ENCODE data around the gene UGT8. TPM values are rescaled to one million over a fixed set of nuclear protein-coding genes. Genes with fewer than 3 reads are reported as not detected.

Gene UGT8
- total RNA-seq, 1 donor from 2014 or later: 4.3 TPM

- Mint-ChIP-seq H3K27me3 (ENCODE audit: insufficient read depth, low read depth) (no peaks in the 10 kb centered on the region), H3K36me3 (no peaks in the 10 kb centered on the region), H3K4me1 (no peaks in the 10 kb centered on the region), H3K9me3 (no peaks in the 10 kb centered on the region), H3K27ac (no peak overlapping the region), H3K4me3 (no peak overlapping the region)
- Histone ChIP-seq H3K36me3 (no peaks in the 10 kb centered on the region), H3K79me2 (ENCODE audit: low read depth) (no peaks in the 10 kb centered on the region), H2AFZ (replicated peaks) (no peak overlapping the region), H3F3A (ENCODE audit: low read depth) (no peaks in the 10 kb centered on the region), H3K4me3 (no peak overlapping the region), H4K20me1 (ENCODE audit: low read depth) (no peaks in the 10 kb centered on the region), H3K9ac (no peak overlapping the region), H3K9me3 (ENCODE audit: low read depth) (no peaks in the 10 kb centered on the region), H3K4me1 (no peaks in the 10 kb centered on the region), H3K27ac (no peak overlapping the region), H3K27me3 (no peaks in the 10 kb centered on the region), H3K4me2 (no peak overlapping the region)
- no peak for DNase-seq (ENCODE audit: low spot score)
- TF ChIP-seq EZH2 (IDR thresholded peaks at IDR 0.05) (no peak), EZH2phosphoT487 (IDR thresholded peaks at IDR 0.05) (no peak), CTCF (IDR thresholded peaks at IDR 0.05) (no peak)
Observed at GRCh38 chr4:114690571-114690970, 92.0 kb downstream of the UGT8 start.

- no peak for DNase-seq (ENCODE audit: low spot score)
- no peak for TF ChIP-seq EZH2phosphoT487 (IDR thresholded peaks at IDR 0.05)
- no peak for TF ChIP-seq EZH2 (IDR thresholded peaks at IDR 0.05)
- no peak for TF ChIP-seq CTCF (IDR thresholded peaks at IDR 0.05)
- no peak overlapping the region for H3K27ac Mint-ChIP-seq
- no peaks in the 10 kb centered on the region for H3K36me3 Mint-ChIP-seq
- H3K27me3 Mint-ChIP-seq (ENCODE audit: insufficient read depth, low read depth): no peaks in the 10 kb centered on the region
- Histone ChIP-seq H3K4me1 (no peaks in the 10 kb centered on the region), H4K20me1 (ENCODE audit: low read depth) (no peaks in the 10 kb centered on the region), H3K27me3 (no peaks in the 10 kb centered on the region), H3K36me3 (no peaks in the 10 kb centered on the region), H3K27ac (no peak overlapping the region), H3K4me2 (no peak overlapping the region), H2AFZ (replicated peaks) (no peak overlapping the region), H3K4me3 (no peak overlapping the region), H3K9me3 (ENCODE audit: low read depth) (no peaks in the 10 kb centered on the region), H3F3A (ENCODE audit: low read depth) (no peaks in the 10 kb centered on the region), H3K79me2 (ENCODE audit: low read depth) (no peaks in the 10 kb centered on the region), H3K9ac (no peak overlapping the region)
- no peaks in the 10 kb centered on the region for H3K9me3 Mint-ChIP-seq
- no peaks in the 10 kb centered on the region for H3K4me1 Mint-ChIP-seq
- no peak overlapping the region for H3K4me3 Mint-ChIP-seq
Observed at GRCh38 chr4:114691865-114692264, 93.3 kb downstream of the UGT8 start.

GRCh38 chr4:114692958-114693357 lies 94.4 kb downstream of the UGT8 start:
- no peak for DNase-seq (ENCODE audit: low spot score)
- Histone ChIP-seq H3K4me1 (no peaks in the 10 kb centered on the region), H3K9me3 (ENCODE audit: low read depth) (no peaks in the 10 kb centered on the region), H2AFZ (replicated peaks) (peak overlapping the region; percentile 51), H3K27ac (no peak overlapping the region), H3K27me3 (no peaks in the 10 kb centered on the region), H3K9ac (no peak overlapping the region), H3F3A (ENCODE audit: low read depth) (no peaks in the 10 kb centered on the region), H4K20me1 (ENCODE audit: low read depth) (no peaks in the 10 kb centered on the region), H3K4me3 (no peak overlapping the region), H3K4me2 (no peak overlapping the region), H3K79me2 (ENCODE audit: low read depth) (no peaks in the 10 kb centered on the region), H3K36me3 (no peaks in the 10 kb centered on the region)
- TF ChIP-seq CTCF (IDR thresholded peaks at IDR 0.05) (no peak), EZH2 (IDR thresholded peaks at IDR 0.05) (no peak), EZH2phosphoT487 (IDR thresholded peaks at IDR 0.05) (no peak)
- H3K4me1 Mint-ChIP-seq: peaks cover 5% of the 10 kb centered on the region
- H3K9me3 Mint-ChIP-seq: no peaks in the 10 kb centered on the region
- H3K27me3 Mint-ChIP-seq (ENCODE audit: insufficient read depth, low read depth): no peaks in the 10 kb centered on the region
- H3K36me3 Mint-ChIP-seq: no peaks in the 10 kb centered on the region
- no peak overlapping the region for H3K27ac Mint-ChIP-seq
- H3K4me3 Mint-ChIP-seq: no peak overlapping the region

Data from neural progenitor cell (in vitro differentiated cells).